Superior temporal gyrus (tissue), 1 donor: ENCODE measurements around the gene ADRM1.

Source experiments
- DNase-seq: peaks from one replicate; pipeline ENCODE4 v3.0.0-alpha.2; 2016; ENCODE audit errors: extremely low spot score

The ADRM1 gene

DNA sequence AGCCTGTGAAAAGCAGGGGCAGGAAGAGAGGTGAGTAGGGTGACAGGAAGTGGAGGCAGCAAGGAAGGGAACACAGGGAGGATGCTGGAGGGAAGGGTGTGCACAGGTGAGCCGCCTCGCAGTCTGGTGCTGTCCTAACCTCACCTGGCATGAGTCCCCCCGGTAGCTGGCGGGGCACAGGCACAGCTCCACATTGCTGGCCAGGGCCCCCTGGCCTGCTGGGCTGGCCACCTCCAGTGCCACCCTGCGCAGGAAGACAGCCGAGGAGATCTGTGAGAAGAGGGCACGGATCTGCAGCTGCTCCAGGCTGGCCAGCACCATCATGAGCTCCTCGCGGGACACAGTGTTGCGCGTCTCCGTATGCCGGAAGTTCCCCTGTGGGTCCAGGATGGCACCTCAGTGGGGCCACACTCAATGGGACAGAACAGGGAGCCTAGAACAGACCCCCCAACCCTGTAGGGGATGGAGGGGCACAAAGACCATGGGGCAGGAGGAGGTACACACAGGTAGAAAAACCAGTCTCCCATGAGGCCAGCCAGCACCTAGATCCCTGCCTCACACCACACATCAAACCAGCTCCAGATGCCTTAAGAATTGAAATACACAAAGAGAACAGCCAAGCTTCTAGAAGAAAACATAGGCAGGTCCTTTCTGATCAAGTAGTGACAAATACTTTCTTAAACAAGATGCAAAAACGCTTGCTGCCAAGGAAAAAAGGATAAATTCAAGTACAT is 22.5 kb downstream of the ADRM1 start:
- DNase-seq: no peak

DNA sequence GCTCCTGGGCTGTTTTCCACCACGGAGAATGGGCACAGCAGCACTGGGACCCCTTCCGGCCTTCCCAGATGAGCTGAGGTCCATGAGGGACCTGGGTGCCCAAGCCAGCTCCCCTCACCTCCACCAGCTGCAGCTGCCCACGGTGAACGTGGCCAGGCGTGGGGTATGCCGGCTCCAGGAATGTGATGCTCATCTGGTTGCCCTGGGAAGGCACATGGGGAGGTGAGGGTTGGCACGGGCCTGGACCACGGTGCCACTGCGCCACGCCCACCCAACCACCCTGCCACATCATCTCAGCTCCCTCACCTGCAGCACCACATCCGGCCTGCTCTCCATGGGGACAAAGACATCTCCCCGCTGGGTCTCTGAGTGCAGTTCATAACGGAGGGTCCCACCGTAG is 23.8 kb downstream of the ADRM1 start:
- no peak for DNase-seq

DNA sequence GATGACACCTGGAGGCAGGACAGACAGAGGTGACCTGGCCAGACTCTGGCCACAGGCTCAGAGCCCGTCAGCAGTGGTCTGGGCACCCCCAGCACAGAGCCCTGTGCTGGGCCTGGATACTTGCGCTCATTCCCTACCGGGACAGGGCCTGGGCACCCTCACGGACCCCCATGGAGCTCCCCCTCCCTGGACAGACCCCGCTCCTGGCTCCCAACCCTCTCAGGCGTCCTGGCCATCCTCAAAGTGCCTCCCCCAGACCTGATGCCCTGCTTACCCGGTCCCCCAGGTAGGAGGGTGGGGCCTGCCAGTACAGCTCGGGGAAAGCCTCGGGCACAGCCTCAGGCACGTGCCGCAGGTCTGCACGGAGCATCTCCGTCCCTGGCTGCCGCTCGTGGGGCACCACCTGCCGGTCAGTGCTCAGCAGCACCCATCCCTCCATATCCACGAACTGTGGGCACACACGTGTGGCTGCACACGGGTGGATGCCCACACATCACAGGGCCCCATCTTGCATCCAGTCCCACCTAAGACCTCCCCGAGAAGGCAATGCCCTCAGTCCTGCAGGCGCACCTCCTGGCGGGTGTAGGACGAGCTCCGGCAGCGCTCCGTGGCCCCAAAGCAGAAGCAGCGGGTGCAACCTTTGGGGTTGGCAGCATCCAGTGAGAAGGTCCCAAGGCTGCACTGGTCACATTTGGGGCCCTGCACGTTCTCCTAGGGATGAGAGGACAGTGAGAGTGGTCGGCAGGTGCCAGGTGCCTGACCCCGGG is 24.3 kb downstream of the ADRM1 start:
- no peak for DNase-seq

DNA sequence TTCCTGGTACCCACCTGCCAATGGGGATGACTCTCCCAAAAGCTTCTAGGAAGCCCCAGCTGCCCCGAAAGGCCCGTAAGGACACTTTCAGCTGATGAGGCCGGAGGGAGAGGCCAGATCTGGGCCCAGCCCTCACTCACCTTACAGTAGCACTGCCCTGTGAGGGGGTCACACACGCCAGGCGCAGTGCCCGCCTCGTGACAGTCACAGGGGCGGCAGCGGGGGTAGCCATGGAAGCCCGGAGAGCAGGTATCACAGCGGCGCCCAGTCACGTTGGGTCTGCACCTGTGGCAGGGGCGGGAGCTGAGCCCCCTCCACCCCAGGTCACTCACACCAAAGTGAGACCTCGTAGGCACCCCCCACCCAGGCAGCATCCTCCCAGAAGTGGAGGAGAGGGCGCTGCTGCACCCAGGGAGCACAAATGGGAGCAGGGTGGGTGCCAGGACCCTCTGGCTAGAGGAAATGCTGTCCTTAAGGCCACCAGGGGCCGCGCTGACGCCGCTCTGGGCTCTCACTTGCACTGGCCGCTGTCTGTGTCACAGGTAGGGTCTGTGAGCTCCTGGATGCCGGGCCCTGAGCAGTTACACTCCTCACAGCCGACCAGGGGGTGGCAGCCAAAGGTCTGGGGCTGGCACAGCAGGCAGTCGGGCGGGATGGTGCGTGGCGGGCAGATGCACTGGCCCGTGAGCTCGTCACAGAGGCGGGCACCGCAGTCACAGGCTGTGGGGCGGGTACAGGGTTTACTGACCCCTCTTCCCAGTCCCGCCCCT is 25.1 kb downstream of the ADRM1 start:
- DNase-seq: no peak

DNA sequence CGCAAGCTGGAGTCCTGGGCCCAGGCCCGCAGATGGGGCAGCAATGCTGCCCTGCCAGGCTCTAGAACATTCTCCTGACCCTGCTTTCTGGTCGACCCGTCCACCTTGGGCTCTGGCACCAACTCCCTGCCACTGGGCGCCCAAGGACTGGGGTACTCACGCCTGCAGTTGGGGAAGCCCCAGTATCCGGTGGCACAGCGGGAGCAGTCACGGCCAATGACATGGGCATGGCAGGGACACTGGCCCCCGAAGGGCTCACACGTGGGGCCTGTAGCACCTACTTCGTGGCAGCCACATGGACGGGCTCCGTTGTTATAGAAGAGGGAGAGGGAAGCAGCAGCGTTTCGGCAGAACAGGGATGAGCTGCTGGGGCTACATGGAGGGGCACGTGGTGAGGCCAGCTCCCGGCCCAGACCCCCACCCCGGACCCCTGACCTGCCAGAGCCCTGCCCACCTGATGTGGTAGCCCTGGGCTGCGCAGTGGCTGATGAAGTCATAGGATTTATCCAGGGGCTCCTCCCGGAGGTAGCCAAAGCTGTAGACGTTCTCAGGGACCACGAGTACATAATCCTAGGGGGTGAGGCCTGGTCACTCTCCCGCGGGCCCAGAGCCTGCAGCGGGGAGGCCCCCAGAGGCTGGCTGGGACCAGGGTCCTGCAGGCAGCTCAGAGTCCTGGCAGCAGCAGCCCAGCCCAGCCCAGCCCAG is 26.0 kb downstream of the ADRM1 start:
- no peak for DNase-seq

DNA sequence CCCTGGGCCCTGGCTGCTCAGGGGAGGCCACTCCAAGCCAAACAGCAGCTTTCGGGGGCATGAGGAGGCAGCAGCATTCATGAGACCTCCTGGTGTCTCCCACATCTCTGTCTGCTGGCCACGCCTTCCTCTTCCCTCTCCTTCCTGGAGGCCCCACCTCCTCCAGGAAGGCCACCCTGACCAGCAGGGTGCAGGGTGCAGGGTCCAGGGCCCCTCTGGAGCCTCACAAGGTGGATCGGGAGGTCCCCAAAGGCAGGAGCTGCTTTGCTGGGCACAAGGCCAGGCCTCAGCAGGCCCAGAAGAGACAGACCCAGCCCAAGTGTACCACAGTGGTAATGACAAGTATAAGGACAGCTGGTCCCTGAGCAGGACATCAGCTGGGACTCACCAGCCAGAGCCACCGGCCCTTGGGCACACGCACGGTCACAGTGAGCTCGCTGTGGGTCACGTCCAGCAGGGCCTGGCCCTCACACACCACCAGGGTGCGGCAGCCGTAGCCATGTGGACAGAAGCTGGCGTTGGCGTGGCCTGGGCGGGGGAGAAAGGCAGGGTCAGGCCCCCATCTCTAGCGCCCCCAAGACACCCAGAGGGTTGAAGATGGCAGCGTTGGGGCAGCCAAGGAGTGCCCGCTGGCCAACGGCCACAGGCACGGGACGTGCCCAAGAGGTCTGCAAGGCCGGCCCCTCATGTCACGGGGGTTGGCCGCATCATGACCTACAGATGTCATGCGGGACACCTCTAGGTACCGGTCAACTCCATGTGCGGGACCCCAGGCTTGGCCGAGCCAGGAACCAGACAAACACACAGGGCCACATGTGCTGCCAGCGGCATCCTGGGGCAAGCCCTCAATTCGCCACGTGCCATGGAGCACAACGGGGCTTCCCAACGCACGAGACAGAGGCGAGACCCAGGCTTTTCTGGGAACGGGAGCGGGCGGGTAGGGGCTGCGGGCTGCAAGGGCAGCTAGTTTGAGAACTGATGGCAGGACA is 26.9 kb downstream of the ADRM1 start:
- DNase-seq: no peak

DNA sequence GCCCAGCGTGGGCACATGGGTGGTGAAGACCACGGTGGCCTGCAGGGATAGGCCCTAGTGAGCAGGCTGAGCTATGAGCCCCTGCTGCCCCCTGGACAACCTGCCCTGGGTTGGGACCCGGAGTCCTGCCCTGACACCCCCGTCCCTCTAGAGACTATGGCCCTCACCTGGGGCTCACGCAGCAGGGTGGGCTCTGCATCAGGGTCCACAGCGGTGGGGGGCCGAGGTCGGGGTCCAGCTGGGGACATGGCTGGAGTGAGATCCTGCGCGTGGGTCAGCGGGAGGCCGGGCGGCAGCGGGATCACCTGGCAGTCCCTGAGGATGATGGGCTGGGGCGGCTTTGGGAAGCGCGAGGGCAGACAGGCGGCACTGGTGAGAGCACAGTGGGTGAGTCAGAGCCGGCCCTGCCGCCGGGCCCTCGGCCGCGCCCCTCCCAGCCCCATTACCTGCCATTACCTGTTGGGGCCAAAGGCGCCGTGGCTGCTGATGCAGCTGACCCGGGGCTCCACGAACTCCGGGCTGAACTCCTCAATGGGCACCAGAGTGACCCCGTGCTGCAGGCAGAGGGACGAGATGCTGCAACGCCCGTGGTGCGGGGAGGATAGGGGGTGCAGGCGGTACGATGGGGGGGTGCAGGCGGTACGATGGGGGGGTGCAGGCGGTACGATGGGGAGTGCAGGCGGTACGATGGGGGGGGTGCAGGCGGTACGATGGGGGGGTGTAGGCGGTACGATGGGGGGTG is 27.9 kb downstream of the ADRM1 start:
- DNase-seq: no peak

DNA sequence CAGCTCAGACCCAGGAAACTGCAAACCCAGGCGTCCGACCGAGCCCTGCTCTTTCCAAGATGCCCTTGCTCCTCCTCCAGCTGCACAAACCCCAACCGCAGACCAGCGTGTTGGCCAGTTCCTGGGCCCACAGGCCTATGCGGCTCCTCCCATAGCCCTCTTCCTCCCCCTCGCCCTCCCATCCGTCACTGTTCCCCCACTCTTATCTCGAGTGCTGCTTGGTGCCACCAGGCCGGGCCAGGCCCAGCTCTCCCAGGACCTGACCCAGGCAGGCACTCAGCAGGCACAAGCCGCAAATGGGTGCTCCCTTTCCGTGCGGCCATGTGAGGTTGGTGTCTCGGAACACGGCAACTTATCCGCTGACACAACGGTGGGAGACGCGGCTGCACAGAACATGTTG is 28.6 kb downstream of the ADRM1 start:
- DNase-seq: no peak

GRCh38 chr20:62332421-62332820 is 29.6 kb downstream of the ADRM1 start:
- DNase-seq: no peak

DNA sequence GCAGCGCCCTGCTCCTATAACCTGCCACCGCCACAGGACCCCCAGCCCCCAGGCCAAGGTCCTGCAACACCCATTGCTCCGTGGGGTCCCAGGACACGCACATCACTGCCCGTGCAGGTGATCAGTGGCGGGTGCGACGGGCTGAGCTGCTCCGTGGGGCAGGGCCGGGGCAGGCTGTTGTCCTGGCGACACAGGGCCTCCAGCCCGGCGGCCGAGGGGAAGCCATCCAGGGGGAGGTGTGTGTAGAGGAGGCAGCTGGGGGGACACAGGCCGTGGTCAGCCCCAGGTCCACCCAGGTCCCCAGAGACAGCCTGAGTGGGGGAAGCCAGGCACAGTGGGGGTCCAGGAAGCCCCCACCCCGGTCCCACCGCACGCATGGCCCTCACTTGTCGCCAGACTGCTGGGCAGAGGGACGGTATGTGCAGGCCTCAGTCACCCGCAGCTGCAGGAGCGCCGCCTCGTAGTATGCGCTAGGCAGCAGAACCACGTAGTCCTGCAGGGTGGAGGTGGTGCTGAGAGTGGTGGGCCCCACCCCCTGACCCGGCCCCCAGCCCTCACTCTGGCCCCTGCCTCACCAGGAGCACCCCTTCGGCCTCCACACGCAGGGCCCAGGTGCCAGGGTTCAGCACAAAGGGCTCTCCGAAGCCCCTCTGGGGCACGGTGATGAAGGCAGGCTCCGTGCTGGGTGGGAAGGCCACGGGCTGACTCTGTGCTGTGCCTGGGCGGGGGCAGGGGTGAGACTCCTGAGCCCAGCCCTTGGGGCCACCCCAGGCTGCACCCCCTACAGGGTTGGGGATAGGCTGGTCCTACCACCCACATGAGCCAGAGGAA is 30.4 kb downstream of the ADRM1 start:
- no peak for DNase-seq

- no peak for DNase-seq
Measured at GRCh38 chr20:62333820-62334595, 31.2 kb downstream of the ADRM1 start.

DNA sequence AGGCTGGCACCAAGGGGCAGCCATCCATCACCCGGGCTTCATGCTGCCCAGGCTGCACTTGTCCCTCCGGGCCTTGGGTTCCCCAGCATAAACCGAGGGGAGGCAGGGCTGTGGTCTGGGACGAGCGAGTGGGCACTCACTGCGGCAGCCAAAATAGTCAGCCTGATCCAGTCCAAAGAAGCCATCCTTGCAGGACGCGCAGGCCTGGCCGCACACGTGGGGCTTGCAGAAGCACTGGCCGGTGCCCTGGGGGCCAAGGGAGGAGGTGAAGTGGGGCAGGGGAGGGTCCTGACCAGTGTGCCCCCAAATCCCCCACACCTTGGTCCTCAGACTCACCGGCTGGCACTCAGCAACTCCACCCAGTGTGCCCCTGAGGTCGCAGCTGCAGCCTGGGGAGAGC is 32.1 kb downstream of the ADRM1 start:
- no peak for DNase-seq

GRCh38 chr20:62335532-62335931 is 32.7 kb downstream of the ADRM1 start:
- DNase-seq: no peak

DNA sequence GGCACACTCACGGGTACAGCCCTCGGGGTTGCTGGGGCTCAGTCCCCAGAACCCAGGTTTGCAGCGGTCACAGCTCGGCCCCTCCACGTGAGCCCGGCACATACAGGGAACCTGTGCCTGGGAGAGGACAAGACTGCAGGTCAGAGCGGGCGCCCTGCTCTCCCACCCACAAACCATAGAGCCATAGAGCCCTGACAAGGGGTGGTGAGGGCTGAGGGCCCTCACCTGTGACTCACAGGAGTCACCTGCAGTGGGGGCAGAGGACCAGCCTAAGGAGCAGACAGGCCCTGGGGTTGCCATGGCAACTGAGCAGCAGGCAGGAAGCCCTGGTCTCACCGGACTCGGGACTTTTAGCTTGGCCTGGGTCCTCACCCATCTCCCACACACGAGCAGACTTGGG is 33.5 kb downstream of the ADRM1 start:
- no peak for DNase-seq

DNA sequence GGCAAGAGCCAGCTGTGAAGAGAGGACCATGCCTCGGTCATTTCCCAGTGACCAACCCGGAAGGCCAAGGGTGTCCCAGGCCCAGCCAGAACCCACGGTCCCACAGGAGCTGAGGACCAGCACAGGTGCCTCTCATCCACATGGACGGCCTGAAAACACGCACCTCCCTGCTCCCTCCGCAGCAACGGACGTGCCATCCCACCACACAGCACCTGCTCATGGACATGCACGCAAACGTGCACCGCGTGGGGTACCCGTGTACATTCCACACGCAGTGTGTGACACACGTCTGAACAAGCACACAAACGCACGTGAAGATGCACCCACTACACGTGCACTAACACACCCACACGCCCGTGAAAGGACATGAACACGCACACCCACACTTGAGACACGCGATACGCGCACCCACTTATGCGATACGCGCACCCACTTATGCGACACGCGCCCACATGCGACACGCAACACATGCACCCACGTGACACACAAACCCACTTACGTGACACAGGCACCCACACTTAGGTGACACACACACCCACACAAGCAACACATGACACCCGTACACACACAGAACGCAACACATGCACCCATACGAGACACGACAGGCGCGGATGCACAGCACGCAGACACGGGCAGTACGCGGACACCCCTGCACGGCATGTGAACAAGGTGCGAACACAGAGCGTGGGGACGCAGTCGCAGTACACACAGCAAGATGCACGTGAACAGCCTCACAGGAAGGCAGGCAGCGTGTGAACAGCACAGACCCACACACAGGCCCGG is 34.2 kb downstream of the ADRM1 start:
- no peak for DNase-seq

DNA sequence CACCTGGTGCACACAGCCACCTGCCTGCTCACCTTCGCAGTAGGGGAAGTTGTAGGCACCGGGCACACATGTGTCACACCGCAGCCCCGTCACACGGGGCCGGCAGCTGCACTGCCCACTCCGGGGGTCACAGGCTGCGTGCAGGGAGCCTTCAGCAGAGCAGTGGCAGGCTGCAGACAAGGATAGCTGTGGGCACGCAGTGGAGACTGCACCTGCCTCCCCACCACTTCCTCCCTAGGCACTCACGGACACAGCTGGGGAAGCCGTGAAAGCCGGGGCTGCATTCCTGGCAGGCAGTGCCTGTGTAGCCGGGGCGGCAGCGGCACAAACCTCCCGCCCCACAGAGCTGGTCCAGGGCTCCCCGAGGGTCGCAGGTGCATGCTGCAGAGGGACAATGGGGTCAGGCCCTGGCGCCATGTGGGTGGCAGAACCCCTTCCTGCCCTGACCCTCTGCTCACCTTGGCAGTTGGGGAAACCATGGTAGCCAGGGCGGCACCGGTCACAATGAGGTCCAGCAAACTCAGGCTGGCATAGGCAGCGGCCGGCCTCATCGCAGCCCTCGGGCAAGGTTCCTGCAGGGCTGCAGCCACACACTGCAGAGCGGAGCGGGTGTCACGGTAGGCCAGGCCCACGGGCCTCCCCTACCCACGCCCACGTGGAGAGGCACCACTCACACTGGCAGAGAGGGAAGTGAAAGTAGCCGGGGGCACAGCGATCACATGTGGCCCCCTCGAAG is 34.9 kb downstream of the ADRM1 start:
- no peak for DNase-seq

DNA sequence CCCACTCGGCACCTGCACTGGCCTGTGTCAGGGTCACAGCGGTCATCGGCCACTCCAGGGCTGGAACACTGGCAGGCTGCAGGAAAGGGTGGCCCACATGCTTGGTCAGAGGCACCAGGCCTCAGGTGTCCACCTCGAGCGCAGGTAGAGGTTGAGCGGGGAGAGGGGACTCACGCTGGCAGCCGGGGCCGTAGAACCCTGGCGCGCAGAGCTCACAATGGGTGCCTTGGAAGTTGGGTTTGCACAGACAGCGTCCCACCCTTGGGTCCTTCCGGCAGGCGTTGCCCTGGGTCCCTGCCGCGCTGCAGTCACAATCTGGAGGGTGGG is 35.5 kb downstream of the ADRM1 start:
- DNase-seq: no peak
